GM12878 (cell line): Measurements from ENCODE around the gene NTRK3. TPM values are rescaled to one million over a fixed set of nuclear protein-coding genes. Genes with fewer than 3 reads are reported as not detected.

Source experiments
- ATAC-seq: fragments of 200-7000 bp; cut with Tn5 transposase; 3 replicates; pipeline ENCODE4 v1.9.1; 2020; ENCODE audit warnings: mild to moderate bottlenecking, moderate library complexity
- BruUV-seq: library from RNA; stranded (reverse); fragments of 400-500 nt; replicated peaks from 2 replicates; lab custom pipeline; 2021; lab: Mats Ljungman, UMichigan
- CTCF ChIA-PET: fragments of 300-600 bp; sonication (Branson Sonifier 250); formaldehyde crosslinking; extraction: SDS; loops from one replicate; lab custom pipeline; 2021; ENCODE audit warnings: inconsistent platforms; lab: Yijun Ruan, JAX
- POLR2A ChIA-PET: fragments of 350-600 bp; formaldehyde crosslinking; extraction: SDS; loops from one replicate; lab custom pipeline; 2021; ENCODE audit warnings: inconsistent platforms; lab: Charles Lee
- RAD21 ChIA-PET: fragments of 300-600 bp; sonication (Branson Sonifier 250); formaldehyde crosslinking; loops from one replicate; lab custom pipeline; 2023; ENCODE audit warnings: antibody characterized with exemption; ENCODE audit not compliant: unreplicated experiment; lab: Charles Lee
- SMC1A ChIA-PET: fragments of 300-600 bp; sonication (Branson Sonifier 250); formaldehyde crosslinking; loops from one replicate; lab custom pipeline; 2023; ENCODE audit not compliant: unreplicated experiment, uncharacterized antibody; lab: Charles Lee
- DNase-seq: peaks from one replicate; pipeline ENCODE4 v3.0.0-alpha.2; 2011; ENCODE audit warnings: low read depth, low spot score
- FAIRE-seq: peaks from 3 replicates; lab custom pipeline; 2011; peaks lifted over from hg19 to GRCh38; lab: Jason Lieb, UNC
- H2AFZ ChIP-seq: 2 replicates; pipeline ENCODE4 v1.6.0; 2011; ENCODE audit warnings: low read depth, low read length, control low read depth; ENCODE audit not compliant: control insufficient read depth
- H3K27ac ChIP-seq: 2 replicates; pipeline ENCODE4 v1.5.1; 2011; ENCODE audit warnings: control low read depth; ENCODE audit not compliant: control insufficient read depth, insufficient read depth
- H3K27me3 ChIP-seq, 2 experiments: replicated peaks in 1 of 2; 2 replicates each; pipeline versions ENCODE4 v1.6.0 to v1.6.1; 2011; ENCODE audit warnings: low read length in 1 of 2; ENCODE audit not compliant: control insufficient read depth in 2 of 2, insufficient read depth in 2 of 2
- H3K36me3 ChIP-seq, 2 experiments: 2 replicates each; pipeline ENCODE4 v1.5.1; 2011; ENCODE audit warnings: low read length in 1 of 2; ENCODE audit not compliant: control insufficient read depth in 2 of 2, insufficient read depth in 2 of 2
- H3K4me1 ChIP-seq: 2 replicates; pipeline ENCODE4 v1.6.1; 2011; ENCODE audit warnings: mild to moderate bottlenecking, low read length, moderate library complexity, mixed read lengths; ENCODE audit not compliant: control insufficient read depth, insufficient read depth
- H3K4me2 ChIP-seq: 2 replicates; pipeline ENCODE4 v1.6.0; 2011; ENCODE audit warnings: control low read depth; ENCODE audit not compliant: control insufficient read depth, insufficient read depth
- H3K4me3 ChIP-seq: fragments of 200-600 bp; sonication (generic); 2 replicates; pipeline ENCODE4 v1.5.1; 2016
- H3K79me2 ChIP-seq: 2 replicates; pipeline ENCODE4 v1.6.0; 2011; ENCODE audit warnings: low read length; ENCODE audit not compliant: control insufficient read depth, insufficient read depth
- H3K9ac ChIP-seq: 2 replicates; pipeline ENCODE4 v1.8.0; 2011; ENCODE audit warnings: low read length, control low read depth, mixed read lengths; ENCODE audit not compliant: control insufficient read depth, insufficient read depth
- H3K9me3 ChIP-seq: replicated peaks from 3 replicates; pipeline ENCODE4 v1.5.1; 2011; ENCODE audit warnings: mild to moderate bottlenecking, low read length; ENCODE audit not compliant: control insufficient read depth, insufficient read depth
- H4K20me1 ChIP-seq: 2 replicates; pipeline ENCODE4 v1.6.0; 2011; ENCODE audit not compliant: control insufficient read depth, insufficient read depth
- EED ChIP-seq: sonication (generic); IDR thresholded peaks from 2 replicates; pipeline ENCODE4 v1.6.1; 2016; ENCODE audit warnings: antibody characterized with exemption, low read depth
- HDAC6 ChIP-seq: fragments of 200-600 bp; sonication (generic); IDR thresholded peaks from one replicate; pipeline ENCODE4 v1.8.0; 2017; ENCODE audit warnings: antibody characterized with exemption; ENCODE audit not compliant: unreplicated experiment
- IKZF1 ChIP-seq: fragments of 450-650 bp; conservative IDR thresholded peaks from 2 replicates; pipeline ENCODE4 v1.6.1; 2017; ENCODE audit warnings: antibody characterized with exemption, mild to moderate bottlenecking
- MYC ChIP-seq: IDR thresholded peaks from 2 replicates; pipeline ENCODE4 v1.6.1; 2011; ENCODE audit warnings: mild to moderate bottlenecking, low read length, moderate library complexity, inconsistent platforms; ENCODE audit not compliant: insufficient read depth, insufficient replicate concordance, insufficient read length, severe bottlenecking
- RCOR1 ChIP-seq: conservative IDR thresholded peaks from 2 replicates; pipeline ENCODE4 v1.6.1; 2012; ENCODE audit warnings: low read depth, low read length, improper control_type of control experiment
- SRF ChIP-seq, 2 experiments: IDR thresholded peaks; 2 replicates each; pipeline ENCODE4 v1.6.1; 2011; ENCODE audit warnings: low read depth in 2 of 2, low read length in 2 of 2, mild to moderate bottlenecking in 1 of 2, moderate library complexity in 1 of 2
- WGBS: methylation state at CpG from one replicate; pipeline ENCODE4 v1.1.6; 2016; ENCODE audit warnings: low lambda C conversion rate; ENCODE audit not compliant: insufficient replicate concordance, insufficient coverage; ENCODE audit errors: missing lambda C conversion rate; 5-methylcytosine and 5-hydroxymethylcytosine counted together
- in situ Hi-C: fragments of 300-500 bp; cut with MboI; formaldehyde crosslinking; loops from 9 replicates; pipeline ENCODE4 v1.14.3; 2018; ENCODE audit warnings: mixed read lengths
- intact Hi-C: fragments of 100-400 bp; cut with micrococcal nuclease; formaldehyde crosslinking; loops from one replicate; pipeline ENCODE4 v1.14.2; 2022; ENCODE audit not compliant: unreplicated experiment
- polyA plus RNA-seq, 11 experiments: library from polyadenylated mRNA; depleted of rRNA in 4 of 11; unstranded in 6 of 11; stranded (reverse) in 5 of 11; fragments of >200 nt; fragmentation: Nextera tagmentation in 4 of 11; fragmentation: Illumina TruSeq in 1 of 11; extraction: Ambion mirVana in 4 of 11; extraction: Trizol in 1 of 11; gene quantifications; 1 replicate in 1 of 11; 2 replicates in 10 of 11; pipeline versions ENCODE4 v1.2.1 to v1.2.3, GENCODE V29; 2011 to 2016; ENCODE audit warnings: inconsistent platforms in 2 of 11, missing spikeins in 2 of 11, low read depth in 1 of 11
- total RNA-seq, 4 experiments: library from RNA; depleted of rRNA in 3 of 4; stranded (reverse); fragments of >200 nt in 3 of 4; fragmentation: Illumina TruSeq in 1 of 4; extraction: Trizol in 1 of 4; gene quantifications; 2 replicates each; pipeline versions ENCODE4 v1.2.1 to v1.2.3, GENCODE V29; 2013 to 2021

The NTRK3 gene
- total and polyA plus RNA-seq, 10 of the 15 experiments (the other 5 are each of a cell fraction or from before 2014, with no cell fraction given) = not detected

DNA sequence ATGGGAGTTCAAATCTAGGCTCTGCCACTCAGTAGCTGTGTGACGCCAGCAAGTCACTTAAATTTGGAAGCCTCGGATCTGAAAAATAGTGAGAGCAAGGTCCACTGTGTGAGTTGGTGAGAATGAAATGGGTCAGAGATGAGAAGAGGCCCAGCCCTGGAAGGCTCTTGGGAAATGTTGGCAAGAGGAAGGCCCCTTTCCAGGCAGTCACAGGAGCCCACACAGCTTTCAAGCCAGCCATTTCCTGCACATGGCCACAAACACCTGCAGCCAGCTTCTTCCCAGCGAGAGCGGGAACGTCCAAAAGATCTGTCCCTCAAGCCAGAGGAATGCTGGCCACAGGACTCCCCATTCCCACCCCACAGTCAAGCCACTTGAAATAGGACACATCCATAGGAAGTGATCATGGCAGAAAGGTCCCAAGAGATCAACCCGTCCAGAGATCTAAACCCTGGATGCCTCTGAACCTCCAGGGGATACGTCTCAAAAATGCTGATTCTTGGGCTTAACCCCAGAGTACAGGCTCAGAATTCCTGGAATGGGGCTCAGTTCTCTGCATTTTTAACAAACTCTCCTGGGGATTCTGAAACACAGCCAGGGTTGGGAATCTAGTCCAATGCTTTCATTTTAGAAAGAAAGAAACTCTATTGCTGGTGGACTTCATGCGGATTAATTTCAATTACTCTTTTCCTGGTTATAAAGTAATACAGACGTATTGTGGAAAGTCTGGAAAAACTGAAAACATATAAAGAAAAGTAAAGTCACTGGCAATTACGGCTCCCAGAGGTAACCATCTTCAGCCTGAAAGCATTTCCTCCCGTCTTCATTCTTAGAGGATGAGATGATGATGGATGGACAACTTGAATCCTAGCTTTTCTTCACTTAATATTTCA lies 35.9 kb downstream of the NTRK3 start:
- POLR2A ChIA-PET = no interaction called here
- Histone ChIP-seq H3K36me3 (no peaks in the 10 kb centered on the region), H2AFZ (no peak overlapping the region), H3K79me2 (no peaks in the 10 kb centered on the region), H3K4me1 (no peaks in the 10 kb centered on the region), H4K20me1 (no peaks in the 10 kb centered on the region), H3K9ac (no peak overlapping the region), H3K27me3 (no peaks in the 10 kb centered on the region; a peak in 1 of 4 replicates), H3K4me2 (no peak overlapping the region), H3K9me3 (no peaks in the 10 kb centered on the region; the same call in 2 of the 3 replicates), H3K4me3 (no peak overlapping the region), H3K27ac (no peak overlapping the region)
- intact Hi-C loops (no loop called here), in situ Hi-C loops (no loop called here)
- WGBS = 29% methylated on average over 11 of the region's 11 CpGs
- SMC1A ChIA-PET = no interaction called here
- ATAC-seq (no peak), DNase-seq (no peak), FAIRE-seq (no peak)
- CTCF ChIA-PET = interaction anchor here (1.3 kb wide), 1 partner anchor 22 kb away, joined by 6 read pairs; no protein-coding TSS in a partner anchor
- no TSS peak for BruUV-seq
- TF ChIP-seq EED (no peak), RCOR1 (no peak), SRF (IDR thresholded peaks at IDR 0.05; ENCODE audit: low read depth in 2 of 2, low read length in 2 of 2) (no peak), HDAC6 (no peak)
- RAD21 ChIA-PET = interaction anchor here (1.1 kb wide), 1 partner anchor 41 kb away, joined by 3 read pairs; no protein-coding TSS in a partner anchor

DNA sequence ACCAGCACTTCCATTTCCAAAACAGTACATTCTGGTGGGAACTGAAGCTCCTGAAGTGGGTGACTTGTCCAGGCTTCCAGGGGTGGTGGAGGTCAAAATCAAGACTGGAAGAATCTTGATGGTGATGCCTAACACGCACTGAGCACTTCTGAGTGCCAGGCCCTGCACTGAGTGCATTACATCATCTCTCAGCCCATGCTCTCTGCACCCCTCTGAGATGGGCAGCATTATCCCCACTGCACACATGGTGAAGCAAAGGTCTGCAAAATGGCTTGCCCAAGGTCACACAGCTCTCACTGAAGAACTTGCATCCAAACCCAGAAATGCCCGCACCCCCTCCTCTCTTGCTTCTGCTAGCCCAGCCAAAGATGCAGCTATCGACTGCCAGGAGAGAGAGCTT lies 36.9 kb downstream of the NTRK3 start:
- H3K79me2 ChIP-seq = no peaks in the 10 kb centered on the region
- no peak overlapping the region for H3K4me2 ChIP-seq
- TF ChIP-seq MYC (no peak), IKZF1 (no peak)
- TF ChIP-seq, all 136 proteins: peak for 0
- 5% methylated on average over 3 of the region's 3 CpGs for WGBS
- H3K4me3 ChIP-seq = no peak overlapping the region
- H3K9ac ChIP-seq = no peak overlapping the region
- no peaks in the 10 kb centered on the region for H4K20me1 ChIP-seq
- intact Hi-C loops (no loop called here), in situ Hi-C loops (no loop called here)
- ChIA-PET CTCF (no interaction called here), SMC1A (no interaction called here), POLR2A (no interaction called here), RAD21 (no interaction called here)
- no peaks in the 10 kb centered on the region; a peak in 1 of 4 replicates for H3K27me3 ChIP-seq
- no TSS peak for BruUV-seq
- ATAC-seq (no peak), DNase-seq (no peak), FAIRE-seq (no peak)
- no peaks in the 10 kb centered on the region for H3K36me3 ChIP-seq
- no peak overlapping the region for H3K27ac ChIP-seq
- no peaks in the 10 kb centered on the region for H3K4me1 ChIP-seq
- no peaks in the 10 kb centered on the region; the same call in 2 of the 3 replicates for H3K9me3 ChIP-seq
- H2AFZ ChIP-seq = no peak overlapping the region
